B cell (primary cell): ENCODE measurements around the gene LRSAM1. TPM values are rescaled to one million over a fixed set of nuclear protein-coding genes. Genes with fewer than 3 reads are reported as not detected.

Experiments used
- ATAC-seq: fragments of 200-7000 bp; cut with Tn5 transposase; one replicate; pipeline ENCODE4 v1.10.0; 2021; ENCODE audit warnings: low read depth, mild to moderate bottlenecking, moderate number of reproducible peaks, moderate library complexity
- CTCF ChIA-PET: fragments of 350-600 bp; sonication (Branson Sonifier 250); formaldehyde crosslinking; loops from one replicate; lab custom pipeline; 2021; ENCODE audit warnings: antibody characterized with exemption, inconsistent platforms; lab: Charles Lee
- POLR2A ChIA-PET: fragments of 350-600 bp; sonication (Branson Sonifier 250); formaldehyde crosslinking; loops from one replicate; lab custom pipeline; 2021; ENCODE audit warnings: antibody characterized with exemption; lab: Charles Lee
- DNase-seq: peaks from one replicate; pipeline ENCODE4 v3.0.0; 2013
- H2AFZ ChIP-seq: 2 replicates; pipeline ENCODE4 v1.6.1; 2012; ENCODE audit warnings: mild to moderate bottlenecking, low read depth, low read length; ENCODE audit not compliant: insufficient read depth, poor library complexity, severe bottlenecking
- H3K27ac ChIP-seq, 2 donors: 1 replicate in 1 of 2; 2 replicates in 1 of 2; pipeline ENCODE4 v1.5.1; 2012 to 2013; ENCODE audit warnings: low read length in 2 of 2, mild to moderate bottlenecking in 2 of 2, moderate library complexity in 1 of 2
- H3K27me3 ChIP-seq, 4 experiments: fragments of 200-600 bp in 1 of 4; sonication (generic) in 1 of 4; replicated peaks in 1 of 4; 1 replicate in 2 of 4; 2 replicates in 2 of 4; pipeline versions ENCODE4 v1.6.1 to v1.7.0; 2013 to 2016; ENCODE audit warnings: low read length in 3 of 4, mild to moderate bottlenecking in 2 of 4, mixed read lengths in 1 of 4, moderate library complexity in 1 of 4; ENCODE audit not compliant: insufficient read depth in 4 of 4, control insufficient read depth in 3 of 4; ENCODE audit errors: control extremely low read depth in 1 of 4
- H3K36me3 ChIP-seq, 2 experiments: replicated peaks in 1 of 2; 1 replicate in 1 of 2; 2 replicates in 1 of 2; pipeline versions ENCODE4 v1.6.1 to v1.7.1; 2013; ENCODE audit warnings: low read length in 1 of 2; ENCODE audit not compliant: insufficient read depth in 2 of 2, control insufficient read depth in 1 of 2; ENCODE audit errors: control extremely low read depth in 1 of 2, extremely low read depth in 1 of 2
- H3K4me1 ChIP-seq, 2 donors: fragments of 200-600 bp in 1 of 2; sonication (generic) in 1 of 2; 1 replicate in 1 of 2; 2 replicates in 1 of 2; pipeline versions ENCODE4 v1.5.1 to v1.6.1; 2013 to 2017; ENCODE audit warnings: low read length in 2 of 2; ENCODE audit not compliant: control insufficient read depth in 2 of 2, insufficient read depth in 2 of 2
- H3K4me2 ChIP-seq: replicated peaks from 2 replicates; pipeline ENCODE3; 2012; ENCODE audit warnings: mild to moderate bottlenecking, low read depth, low read length; ENCODE audit not compliant: poor library complexity, severe bottlenecking
- H3K4me3 ChIP-seq, 5 experiments: fragments of 200-600 bp in 1 of 5; sonication (generic) in 1 of 5; 1 replicate in 3 of 5; 2 replicates in 2 of 5; pipeline versions ENCODE4 v1.5.1 to v1.7.0; 2011 to 2016; ENCODE audit warnings: low read length in 4 of 5, mild to moderate bottlenecking in 4 of 5, low read depth in 2 of 5, control low read depth in 1 of 5, moderate library complexity in 1 of 5; ENCODE audit not compliant: insufficient read depth in 1 of 5; ENCODE audit errors: control extremely low read depth in 1 of 5, extremely low read depth in 1 of 5
- H3K79me2 ChIP-seq: fragments of 200-600 bp; sonication (generic); one replicate; pipeline ENCODE4 v1.6.0; 2016; ENCODE audit warnings: low read length; ENCODE audit not compliant: control insufficient read depth, insufficient read depth
- H3K9ac ChIP-seq: fragments of 200-600 bp; sonication (generic); 2 replicates; pipeline ENCODE4 v1.6.1; 2017; ENCODE audit warnings: mild to moderate bottlenecking, low read length, moderate library complexity
- H3K9me3 ChIP-seq, 3 donors: one replicate each; pipeline versions ENCODE4 v1.6.1 to v1.7.1; 2013; ENCODE audit warnings: low read length in 2 of 3; ENCODE audit not compliant: control insufficient read depth in 2 of 3, insufficient read depth in 1 of 3; ENCODE audit errors: control extremely low read depth in 1 of 3
- H4K20me1 ChIP-seq: 2 replicates; pipeline ENCODE4 v1.6.0; 2012; ENCODE audit warnings: mild to moderate bottlenecking, low read length; ENCODE audit not compliant: insufficient read depth, control insufficient read depth, poor library complexity, severe bottlenecking
- H3K27ac Mint-ChIP-seq: one replicate; pipeline ENCODE4 v1.8.0; 2021; ENCODE audit warnings: mixed read lengths
- H3K27me3 Mint-ChIP-seq: one replicate; pipeline ENCODE4 v1.8.0; 2021; ENCODE audit warnings: mixed read lengths
- H3K4me1 Mint-ChIP-seq: one replicate; pipeline ENCODE4 v1.8.0; 2021; ENCODE audit warnings: mixed read lengths
- H3K4me3 Mint-ChIP-seq: one replicate; pipeline ENCODE4 v1.8.0; 2021; ENCODE audit warnings: mixed read lengths
- H3K9me3 Mint-ChIP-seq: one replicate; pipeline ENCODE4 v1.8.0; 2022; ENCODE audit warnings: mixed read lengths; ENCODE audit not compliant: insufficient read depth
- EZH2 ChIP-seq: IDR thresholded peaks from 2 replicates; pipeline ENCODE4 v1.6.1; 2012; ENCODE audit warnings: borderline replicate concordance, low read depth, mild to moderate bottlenecking, moderate library complexity, low read length; ENCODE audit not compliant: insufficient read depth, poor library complexity, severe bottlenecking
- WGBS: methylation state at CpG from one replicate; pipeline ENCODE4 v1.1.5; 2013; ENCODE audit warnings: missing lambda C conversion rate; ENCODE audit not compliant: insufficient coverage; 5-methylcytosine and 5-hydroxymethylcytosine counted together
- intact Hi-C: fragments of 100-400 bp; cut with micrococcal nuclease; formaldehyde crosslinking; loops from one replicate; pipeline ENCODE4 v1.10.0; 2022
- polyA plus RNA-seq: library from polyadenylated mRNA; depleted of rRNA; stranded (reverse); fragments of >200 nt; gene quantifications from 2 replicates; pipeline ENCODE4 v1.2.3, GENCODE V29; 2012
- total RNA-seq, 2 donors: library from RNA; stranded (reverse); fragments of 120-200 nt in 1 of 2; gene quantifications; 1 replicate in 1 of 2; 2 replicates in 1 of 2; pipeline versions ENCODE4 v1.2.3 to v1.2.4, GENCODE V29; 2013 to 2022
- TF ChIP-seq, protein P1 (sequence below): fragments of 200-600 bp; IDR thresholded peaks from one replicate; pipeline ENCODE4 v1.8.0; 2022; ENCODE audit warnings: antibody characterized with exemption, mild to moderate bottlenecking

The LRSAM1 gene
- total and polyA plus RNA-seq, 2 donors (not counting 1 experiment from before 2014, with no cell fraction given): 30.6 to 39.8 TPM

DNA sequence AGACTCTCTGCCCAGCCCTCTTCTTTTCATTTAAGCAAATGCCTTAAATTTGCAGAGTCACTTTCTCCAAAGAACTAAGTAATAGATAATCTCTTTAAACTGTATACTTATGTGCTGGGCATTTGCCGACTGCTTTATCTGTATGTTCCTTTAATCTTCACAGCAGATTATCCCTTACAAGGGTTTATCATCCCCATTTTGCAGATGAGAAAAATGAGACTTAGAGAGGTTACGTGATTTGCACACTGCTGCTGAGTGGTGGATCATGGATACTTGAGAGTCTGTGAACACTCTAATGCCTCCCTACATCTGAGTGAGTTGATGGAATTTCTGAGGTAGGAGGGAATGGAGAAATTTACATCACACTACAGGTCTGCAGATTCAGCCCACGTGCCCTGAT is 23.0 kb upstream of the LRSAM1 start:
- ChIA-PET POLR2A (no interaction called here), CTCF (no interaction called here)
- Histone ChIP-seq H3K9me3 (no peaks in the 10 kb centered on the region), H3K79me2 (peaks cover 78% of the 10 kb centered on the region), H3K27ac (no peak overlapping the region), H2AFZ (no peak overlapping the region), H3K36me3 (peaks cover 4 to 19% of the 10 kb centered on the region in 2 experiments), H3K4me1 (peaks cover 10 to 16% of the 10 kb centered on the region in 2 donors), H3K4me3 (no peak overlapping the region), H4K20me1 (peaks cover 12% of the 10 kb centered on the region), H3K9ac (no peak overlapping the region), H3K27me3 (no peaks in the 10 kb centered on the region), H3K4me2 (no peak overlapping the region)
- DNase-seq: no peak
- Mint-ChIP-seq H3K4me3 (no peak overlapping the region), H3K4me1 (peaks cover 30% of the 10 kb centered on the region), H3K27me3 (no peaks in the 10 kb centered on the region), H3K27ac (no peak overlapping the region), H3K9me3 (no peaks in the 10 kb centered on the region)
- intact Hi-C loops: no loop called here
- no peak for TF ChIP-seq EZH2
- TF ChIP-seq, protein P1, sequence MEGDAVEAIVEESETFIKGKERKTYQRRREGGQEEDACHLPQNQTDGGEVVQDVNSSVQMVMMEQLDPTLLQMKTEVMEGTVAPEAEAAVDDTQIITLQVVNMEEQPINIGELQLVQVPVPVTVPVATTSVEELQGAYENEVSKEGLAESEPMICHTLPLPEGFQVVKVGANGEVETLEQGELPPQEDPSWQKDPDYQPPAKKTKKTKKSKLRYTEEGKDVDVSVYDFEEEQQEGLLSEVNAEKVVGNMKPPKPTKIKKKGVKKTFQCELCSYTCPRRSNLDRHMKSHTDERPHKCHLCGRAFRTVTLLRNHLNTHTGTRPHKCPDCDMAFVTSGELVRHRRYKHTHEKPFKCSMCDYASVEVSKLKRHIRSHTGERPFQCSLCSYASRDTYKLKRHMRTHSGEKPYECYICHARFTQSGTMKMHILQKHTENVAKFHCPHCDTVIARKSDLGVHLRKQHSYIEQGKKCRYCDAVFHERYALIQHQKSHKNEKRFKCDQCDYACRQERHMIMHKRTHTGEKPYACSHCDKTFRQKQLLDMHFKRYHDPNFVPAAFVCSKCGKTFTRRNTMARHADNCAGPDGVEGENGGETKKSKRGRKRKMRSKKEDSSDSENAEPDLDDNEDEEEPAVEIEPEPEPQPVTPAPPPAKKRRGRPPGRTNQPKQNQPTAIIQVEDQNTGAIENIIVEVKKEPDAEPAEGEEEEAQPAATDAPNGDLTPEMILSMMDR: no peak
- WGBS: no CpG with 5 or more reads among the region's 3 CpGs
- ATAC-seq: no peak

DNA sequence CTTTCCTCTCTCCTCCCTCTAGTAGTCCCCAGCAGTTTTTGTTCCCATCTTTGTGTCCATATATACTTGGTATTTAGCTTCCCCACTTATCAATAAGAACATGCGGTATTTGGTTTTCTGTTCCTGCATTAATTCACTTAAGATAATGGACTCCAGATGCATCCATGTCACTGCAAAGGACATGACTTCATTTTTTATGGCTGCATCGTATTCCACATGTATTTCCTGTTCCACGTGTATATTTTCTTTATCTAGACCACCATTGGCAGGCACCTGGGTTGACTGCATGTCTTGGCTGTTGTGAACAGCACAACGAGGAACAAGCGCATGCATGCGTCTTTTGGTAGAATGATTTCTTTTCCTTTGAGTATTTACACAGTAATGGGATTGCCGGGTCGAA is 20.9 kb upstream of the LRSAM1 start:
- POLR2A ChIA-PET: no interaction called here
- Mint-ChIP-seq H3K4me3 (no peak overlapping the region), H3K27ac (no peak overlapping the region), H3K27me3 (no peaks in the 10 kb centered on the region), H3K9me3 (no peaks in the 10 kb centered on the region), H3K4me1 (peaks cover 11% of the 10 kb centered on the region)
- Histone ChIP-seq H3K4me2 (no peak overlapping the region), H4K20me1 (peaks cover 13% of the 10 kb centered on the region), H2AFZ (no peak overlapping the region), H3K27me3 (no peaks in the 10 kb centered on the region), H3K4me1 (peaks cover 0 to 3% of the 10 kb centered on the region in 2 donors), H3K79me2 (peaks cover 79% of the 10 kb centered on the region), H3K27ac (no peak overlapping the region), H3K9me3 (no peaks in the 10 kb centered on the region), H3K9ac (no peak overlapping the region), H3K36me3 (peaks cover 16 to 37% of the 10 kb centered on the region in 2 experiments), H3K4me3 (no peak overlapping the region)
- WGBS: 100% methylated on average over 3 of the region's 8 CpGs
- intact Hi-C loops: no loop called here
- ATAC-seq: no peak
- CTCF ChIA-PET: no interaction called here
- TF ChIP-seq, protein P1: no peak
- TF ChIP-seq EZH2: no peak
- DNase-seq: no peak
